Posterior cingulate gyrus (tissue), 11 donors: Measurements from ENCODE around the gene CACNG7.
"Not testable (repeated sequence)": the region's sequence is repeated elsewhere in the genome, so short reads cannot be mapped to it uniquely, and the experiment has no call there.

ENCODE experiments used
- DNase-seq, 10 donors: peaks; one replicate each; pipeline versions ENCODE4 v3.0.0 to v3.0.0-alpha.2; 2020 to 2021; ENCODE audit warnings: mixed read lengths in 3 of 10
- intact Hi-C: fragments of 100-400 bp; cut with DNase I; formaldehyde crosslinking; loops from one replicate; pipeline ENCODE4 v1.15.1; 2023

CACNG7 gene

GRCh38 chr19:53945998-53946397 is 36.9 kb downstream of the CACNG7 start:
- intact Hi-C loops = no loop called here
- no peak for DNase-seq

DNA sequence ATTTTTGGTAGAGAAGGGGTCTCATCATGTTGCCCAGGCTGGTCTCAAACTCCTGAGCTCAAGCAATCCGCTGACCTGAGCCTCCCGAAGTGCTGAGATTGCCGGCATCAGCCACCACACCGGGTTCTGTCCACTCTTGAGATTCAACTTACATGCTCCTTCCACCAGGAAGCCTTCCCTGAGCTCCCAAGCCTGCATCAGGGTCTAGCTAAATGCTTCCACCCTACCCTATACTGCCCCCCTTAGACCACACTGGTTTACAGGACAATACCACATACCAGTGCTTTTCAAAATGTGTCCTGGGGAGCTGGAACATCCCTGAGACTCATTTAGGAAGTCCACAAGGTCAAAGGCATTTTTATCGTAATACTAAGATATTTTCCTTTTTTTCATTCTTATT is 38.5 kb downstream of the CACNG7 start:
- peak in 2 of 10 donors; percentile 3 to 26 for DNase-seq
- intact Hi-C loops = no loop called here

DNA sequence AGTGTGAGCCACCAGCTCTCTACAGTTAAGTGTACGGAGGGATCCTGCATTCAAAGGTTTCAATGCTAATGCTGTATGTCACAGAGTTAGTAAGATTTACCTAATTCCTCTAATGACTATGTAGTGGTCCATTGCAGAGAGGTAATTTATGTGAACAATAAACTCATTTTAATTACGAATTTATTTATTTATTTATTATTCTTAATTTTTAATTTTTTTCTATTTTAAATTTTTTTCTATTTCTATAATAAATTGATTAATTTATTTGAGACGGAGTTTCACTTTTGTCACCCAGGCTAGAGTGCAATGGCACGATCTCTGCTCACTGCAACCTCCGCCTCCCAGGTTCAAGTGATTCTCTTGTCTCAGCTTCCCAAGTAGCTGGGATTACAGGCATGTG is 39.5 kb downstream of the CACNG7 start:
- intact Hi-C loops, DNase-seq: not testable (repeated sequence)

- intact Hi-C loops = no loop called here
- peak in 2 of 10 donors; percentile 24 to 59 for DNase-seq
These were observed 42.4 kb downstream of the CACNG7 start for GRCh38 chr19:53951436-53951835.

- peak in 2 of 10 donors; percentile 13 to 35 for DNase-seq
- intact Hi-C loops = no loop called here
These were observed 42.9 kb downstream of the CACNG7 start for GRCh38 chr19:53951947-53952346.

GRCh38 chr19:53953383-53953782 is 44.3 kb downstream of the CACNG7 start:
- intact Hi-C loops = no loop called here
- DNase-seq = peak in 2 of 10 donors; percentile 42 to 44

- peak in 2 of 10 donors; percentile 7 to 40 for DNase-seq
- intact Hi-C loops = no loop called here
These were observed 48.5 kb downstream of the CACNG7 start for GRCh38 chr19:53957448-53958167.

DNA sequence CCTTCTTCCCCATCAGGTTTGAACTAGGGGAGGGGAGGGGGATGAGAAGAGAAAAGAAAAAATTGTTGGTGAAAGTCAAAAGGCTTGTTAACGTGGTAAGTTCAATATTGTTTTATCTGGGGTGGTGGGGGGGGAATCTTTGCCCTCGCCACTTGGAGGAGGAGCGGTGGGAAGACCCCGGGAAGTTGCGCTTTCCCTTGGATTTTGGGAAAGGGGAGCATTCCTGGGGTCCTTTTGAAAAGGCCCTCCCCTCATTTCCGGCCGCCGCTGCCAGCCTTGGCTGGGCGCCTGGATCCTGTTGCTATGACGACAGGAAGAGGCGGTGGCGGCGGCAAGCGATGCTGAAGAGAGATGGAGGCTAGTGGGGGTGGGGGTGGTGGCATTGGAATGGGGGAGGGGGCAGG is 49.1 kb downstream of the CACNG7 start:
- intact Hi-C loops = no loop called here

GRCh38 chr19:53958823-53959757 is 50.0 kb downstream of the CACNG7 start:
- peak in 2 of 10 donors; percentile 71 to 88 for DNase-seq
- intact Hi-C loops = no loop called here

More for the DNA sequence above, 49.1 kb downstream of the CACNG7 start:
- peak; percentile 39 to 96 (median 68) for DNase-seq

- intact Hi-C loops = no loop called here
- peak in 2 of 10 donors; percentile 69 to 77 for DNase-seq
These were observed 51.1 kb downstream of the CACNG7 start for GRCh38 chr19:53960187-53960586.

GRCh38 chr19:53960886-53961285 is 51.8 kb downstream of the CACNG7 start:
- intact Hi-C loops = no loop called here
- DNase-seq = peak in 2 of 10 donors; percentile 8 to 41

GRCh38 chr19:53961523-53962356 is 52.7 kb downstream of the CACNG7 start:
- peak in 2 of 10 donors; percentile 59 to 78 for DNase-seq
- intact Hi-C loops = no loop called here

DNA sequence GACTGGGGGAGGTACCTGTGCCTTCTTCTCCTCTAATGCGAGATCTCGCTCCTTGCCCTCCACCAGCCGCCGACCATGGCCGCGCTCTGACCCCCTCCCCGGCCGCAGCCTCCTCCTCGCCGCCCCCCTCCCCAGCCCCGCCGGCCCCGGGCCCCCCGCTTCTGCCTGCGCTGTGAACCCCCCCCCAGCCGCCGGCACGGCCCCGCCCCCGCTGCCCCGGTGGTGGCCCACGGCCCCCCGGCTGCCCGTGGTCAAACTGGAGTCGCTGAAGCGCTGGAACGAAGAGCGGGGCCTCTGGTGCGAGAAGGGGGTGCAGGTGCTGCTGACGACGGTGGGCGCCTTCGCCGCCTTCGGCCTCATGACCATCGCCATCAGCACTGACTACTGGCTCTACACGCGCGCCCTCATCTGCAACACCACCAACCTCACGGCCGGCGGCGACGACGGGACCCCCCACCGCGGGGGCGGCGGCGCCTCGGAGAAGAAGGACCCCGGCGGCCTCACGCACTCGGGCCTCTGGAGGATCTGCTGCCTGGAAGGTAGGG is 53.9 kb downstream of the CACNG7 start, which contains the start of gene CACNG8:
CACNG8 (plus strand) TSS at position 51 of the 545 bp plus-strand sequence.
- intact Hi-C loops = no loop called here
- DNase-seq = peak in 2 of 10 donors; percentile 64 to 80

- DNase-seq = peak in 2 of 10 donors; percentile 18 to 42
- intact Hi-C loops = no loop called here
These were observed 56.0 kb downstream of the CACNG7 start for GRCh38 chr19:53965091-53965490.

DNA sequence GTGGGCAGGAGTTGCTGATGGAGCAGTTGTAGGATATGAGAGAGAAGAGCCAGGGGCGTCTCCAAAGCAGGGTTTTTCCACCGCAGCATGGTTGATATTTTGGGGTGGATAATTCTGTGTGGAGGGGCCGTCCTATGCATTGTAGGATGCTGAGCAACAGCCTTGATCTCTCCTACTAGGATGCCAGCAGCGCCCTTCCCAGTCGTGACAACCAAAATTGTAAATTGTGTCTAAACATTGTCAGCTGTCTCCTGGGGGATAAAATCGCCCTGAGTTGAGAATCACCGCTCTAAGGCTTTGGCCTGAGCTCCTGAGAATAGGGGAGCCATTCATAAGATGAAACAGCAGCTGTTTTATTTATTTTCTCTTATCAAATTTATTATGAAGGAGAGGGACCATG is 57.9 kb downstream of the CACNG7 start:
- peak in 1 of 10 donors; percentile 67 for DNase-seq

GRCh38 chr19:53969366-53969765 is 60.3 kb downstream of the CACNG7 start:
- intact Hi-C loops = no loop called here
- DNase-seq = peak in 2 of 10 donors; percentile 52

More for the DNA sequence above, 57.9 kb downstream of the CACNG7 start:
- intact Hi-C loops = no loop called here

DNA sequence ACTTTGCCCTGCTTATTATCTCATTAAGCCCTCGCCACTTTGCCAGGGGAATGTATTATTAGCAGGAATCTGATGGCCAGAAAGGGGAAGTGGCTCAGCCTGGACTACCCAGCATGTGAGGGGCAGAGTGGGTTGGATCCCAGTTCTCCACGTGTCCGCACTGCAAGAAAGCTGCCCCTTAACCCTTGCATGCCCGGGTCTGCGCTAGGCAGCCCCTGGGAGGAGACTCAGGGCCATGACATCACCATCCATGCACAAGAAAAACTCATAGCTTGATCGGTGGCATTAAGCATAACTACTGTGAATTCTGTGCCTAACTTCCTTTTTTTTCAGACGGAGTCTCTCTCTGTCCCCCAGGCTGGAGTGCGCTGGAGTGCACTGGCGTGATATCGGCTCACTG is 62.6 kb downstream of the CACNG7 start:
- DNase-seq = no peak
- intact Hi-C loops = no loop called here

GRCh38 chr19:53977429-53977990 is 68.4 kb downstream of the CACNG7 start:
- peak; percentile 55 to 96 (median 82) for DNase-seq
- intact Hi-C loops = loop anchor here (1.0 kb wide), 1 partner anchor 69 kb away; no protein-coding TSS in a partner anchor

DNA sequence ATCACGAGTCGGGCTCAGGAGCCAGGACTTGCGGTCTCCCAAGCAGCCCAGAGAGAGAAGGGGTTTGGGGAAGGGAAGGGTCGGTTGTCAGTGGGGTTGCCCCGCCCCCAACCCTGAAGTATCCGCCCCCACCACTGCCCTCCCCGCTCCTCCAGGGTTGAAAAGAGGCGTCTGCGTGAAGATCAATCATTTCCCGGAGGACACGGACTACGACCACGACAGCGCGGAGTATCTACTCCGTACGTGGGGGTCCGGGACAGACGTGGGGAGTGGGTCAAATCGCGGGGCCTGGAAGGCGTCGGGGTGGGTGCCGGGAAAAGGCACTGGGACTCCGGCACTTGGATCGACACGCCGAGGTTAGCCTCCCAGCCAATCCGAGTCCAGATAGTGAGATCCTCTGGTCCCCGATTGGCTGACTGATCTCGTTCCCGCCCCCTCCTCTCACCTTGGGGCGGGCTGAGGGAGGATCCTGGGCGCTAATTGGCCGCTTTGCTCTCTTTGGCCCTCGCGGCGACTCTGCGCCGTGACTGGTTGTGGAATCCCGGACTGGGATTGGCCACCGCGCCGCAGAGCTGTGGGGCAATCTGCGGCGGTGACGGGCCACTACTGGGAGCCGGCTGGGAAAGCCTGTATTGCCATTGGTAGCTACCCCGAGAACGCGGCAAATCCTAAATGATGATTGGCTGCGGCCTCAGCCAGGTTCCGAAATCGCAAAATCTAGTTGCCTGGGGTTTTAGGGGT is 69.1 kb downstream of the CACNG7 start:
- intact Hi-C loops = loop anchor here (1.0 kb wide), 1 partner anchor 70 kb away; no protein-coding TSS in a partner anchor
- peak; percentile 66 to 99 (median 94) for DNase-seq
